Neuron (in vitro differentiated cells): Measurements from ENCODE around the gene TUBG1.
A peak's percentile ranks its signal among the peaks of the same experiment; 100 is the strongest.
"Not testable (repeated sequence)": the region's sequence is repeated elsewhere in the genome, so short reads cannot be mapped to it uniquely, and the experiment has no call there.

ENCODE experiments used
- H2AFZ ChIP-seq: one replicate; pipeline ENCODE4 v1.6.1; 2013; ENCODE audit warnings: low read depth, mild to moderate bottlenecking, inconsistent platforms, low read length, moderate library complexity
- H3K27me3 ChIP-seq: one replicate; pipeline ENCODE4 v1.6.1; 2013; ENCODE audit warnings: low read length; ENCODE audit not compliant: insufficient read depth
- H3K36me3 ChIP-seq: one replicate; pipeline ENCODE4 v1.6.1; 2013; ENCODE audit warnings: low read length; ENCODE audit not compliant: insufficient read depth
- H3K4me1 ChIP-seq: one replicate; pipeline ENCODE4 v1.6.1; 2013; ENCODE audit warnings: low read length; ENCODE audit not compliant: insufficient read depth
- H3K4me3 ChIP-seq: 2 replicates; pipeline ENCODE4 v1.5.1; 2013; ENCODE audit warnings: mild to moderate bottlenecking, low read length, moderate library complexity
- H3K9me3 ChIP-seq: one replicate; pipeline ENCODE4 v1.6.1; 2013; ENCODE audit warnings: low read length

Gene TUBG1

GRCh38 chr17:42653179-42654124 is 44.0 kb downstream of the TUBG1 start:
- H3K4me3 ChIP-seq = no peak overlapping the region
- no peaks in the 10 kb centered on the region for H3K27me3 ChIP-seq
- peak overlapping the region; percentile 84 for H2AFZ ChIP-seq
- H3K36me3 ChIP-seq = no peaks in the 10 kb centered on the region
- H3K4me1 ChIP-seq = no peaks in the 10 kb centered on the region
- no peaks in the 10 kb centered on the region for H3K9me3 ChIP-seq

GRCh38 chr17:42655528-42655927 is 46.0 kb downstream of the TUBG1 start:
- H3K36me3 ChIP-seq = no peaks in the 10 kb centered on the region

DNA sequence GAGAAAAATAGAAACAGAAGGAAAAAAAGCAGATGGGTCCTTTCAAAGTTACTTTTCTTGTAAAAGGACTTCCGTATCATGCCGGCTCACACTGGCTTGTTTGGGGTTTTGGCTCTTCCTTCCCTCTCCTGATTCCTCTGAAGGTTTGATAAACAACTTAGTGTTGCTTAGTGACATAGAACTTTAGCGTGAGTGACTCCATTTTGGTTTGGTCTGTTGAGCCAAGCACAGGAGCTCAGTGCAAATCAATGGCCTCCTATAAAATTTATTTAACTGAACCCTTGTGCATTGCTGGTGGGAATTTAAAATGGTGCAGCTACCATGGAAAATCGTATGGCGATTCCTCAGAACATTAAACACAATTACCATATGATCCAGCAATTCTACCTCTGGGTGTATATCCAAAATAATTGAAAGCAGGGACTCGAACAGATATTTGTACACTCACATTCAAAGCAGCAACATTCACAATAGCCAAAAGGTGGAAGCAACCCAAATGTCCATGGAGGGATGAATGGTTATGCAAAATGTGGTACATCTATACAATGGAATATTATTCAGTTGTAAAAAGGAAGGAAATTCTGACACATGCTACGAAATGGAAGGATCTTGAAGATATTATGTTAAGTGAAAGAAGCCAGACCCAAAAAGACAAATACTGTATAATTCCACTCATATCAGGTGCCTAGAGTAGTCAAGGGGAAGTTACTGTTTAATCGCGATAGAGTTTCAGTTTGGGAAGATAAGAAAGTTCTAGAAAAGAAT is 48.5 kb downstream of the TUBG1 start:
- Histone ChIP-seq H3K4me1 (peaks cover 5% of the 10 kb centered on the region), H2AFZ (no peak overlapping the region), H3K4me3 (no peak overlapping the region), H3K27me3 (no peaks in the 10 kb centered on the region), H3K9me3 (no peaks in the 10 kb centered on the region), H3K36me3 (peaks cover 7% of the 10 kb centered on the region)

More at GRCh38 chr17:42655528-42655927, 46.0 kb downstream of the TUBG1 start:
- Histone ChIP-seq H3K4me1 (peaks cover 5% of the 10 kb centered on the region), H3K9me3 (no peaks in the 10 kb centered on the region), H3K27me3 (no peaks in the 10 kb centered on the region), H3K4me3 (no peak overlapping the region), H2AFZ (no peak overlapping the region)

GRCh38 chr17:42659079-42659931 is 49.8 kb downstream of the TUBG1 start, which contains the start of gene TUBG2:
Gene TUBG2, plus strand, starts transcription at chr17:42659284. Its CDS starts 220 bp downstream, at chr17:42659504.
- Histone ChIP-seq H3K27me3 (no peaks in the 10 kb centered on the region), H2AFZ (peak within 1 kb of the TSS; percentile 41), H3K4me1 (peaks cover 5% of the 10 kb centered on the region), H3K9me3 (no peaks in the 10 kb centered on the region), H3K36me3 (peaks cover 11% of the 10 kb centered on the region), H3K4me3 (peak within 1 kb of the TSS; percentile 67)

- Histone ChIP-seq H3K36me3 (peaks cover 11% of the 10 kb centered on the region), H3K4me3 (peak overlapping the region; percentile 67)
- not testable (repeated sequence) for H3K27me3 ChIP-seq, H3K9me3 ChIP-seq, H2AFZ ChIP-seq, H3K4me1 ChIP-seq
Observed at GRCh38 chr17:42659932-42660274, 50.4 kb downstream of the TUBG1 start.

DNA sequence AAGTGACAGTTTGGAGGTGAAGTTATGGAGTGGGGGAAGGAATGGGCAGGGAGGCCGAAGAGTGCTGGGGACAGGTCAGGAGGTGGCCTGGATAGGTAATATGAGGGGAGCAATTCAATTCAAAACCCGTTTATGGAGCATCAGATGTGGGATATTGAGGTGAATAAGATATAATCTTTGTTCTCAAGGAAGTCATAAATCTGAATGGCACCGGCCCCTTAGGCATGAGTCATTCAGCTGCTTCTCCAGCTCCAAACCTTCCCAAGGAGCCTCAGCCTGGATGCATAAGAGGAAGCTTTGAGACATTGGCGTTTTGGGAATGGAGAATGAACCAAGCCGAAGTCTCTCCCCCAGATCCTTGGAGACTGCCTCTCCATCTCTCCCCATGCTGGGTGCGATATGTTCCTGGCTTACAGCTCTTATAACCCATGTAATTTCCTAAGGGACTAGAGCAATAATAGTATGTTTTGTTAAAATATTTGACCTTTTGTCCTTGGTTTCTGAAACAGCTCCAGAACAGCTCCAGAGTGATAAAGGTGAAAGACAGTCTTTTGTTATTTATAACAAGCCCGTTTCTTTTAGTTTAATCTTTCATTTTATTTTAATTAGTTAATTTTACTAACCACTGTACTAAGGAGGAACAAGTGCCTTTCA is 51.3 kb downstream of the TUBG1 start:
- no peak overlapping the region for H2AFZ ChIP-seq
- H3K4me3 ChIP-seq = no peak overlapping the region
- peaks cover 5% of the 10 kb centered on the region for H3K4me1 ChIP-seq
- peaks cover 17% of the 10 kb centered on the region for H3K36me3 ChIP-seq
- no peaks in the 10 kb centered on the region for H3K9me3 ChIP-seq
- no peaks in the 10 kb centered on the region for H3K27me3 ChIP-seq
